GM18520 (cell line): ENCODE data around the gene DNM3.

Experiments used
- ATAC-seq: cut with Tn5 transposase; IDR thresholded peaks from one replicate; pipeline ENCODE4 v1.9.1; 2021; ENCODE audit not compliant: unreplicated experiment

The DNM3 gene

DNA sequence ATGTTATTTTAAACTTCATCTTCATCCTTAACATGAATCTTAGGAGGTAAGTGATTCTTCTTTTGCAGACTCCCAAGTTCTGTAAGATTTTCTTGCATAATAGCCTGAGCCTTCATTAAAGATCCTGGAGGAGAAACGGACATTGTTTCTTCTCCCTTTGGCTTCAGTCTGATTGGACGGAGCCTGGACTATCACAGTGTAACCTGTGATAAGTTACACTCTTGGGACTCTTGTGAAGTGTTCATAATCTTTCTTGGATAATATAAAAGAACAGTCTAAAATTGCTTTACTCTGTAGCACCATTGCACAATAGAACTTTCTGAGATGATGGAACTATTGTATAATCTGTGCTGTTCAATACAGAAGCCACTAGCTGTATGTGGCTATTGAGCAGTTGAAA lies 244.8 kb downstream of the DNM3 start:
- ATAC-seq = no peak

- ATAC-seq = no peak
Observed at GRCh38 chr1:172088256-172088655, 247.0 kb downstream of the DNM3 start.

- no peak for ATAC-seq
Observed at GRCh38 chr1:172089768-172090510, 248.6 kb downstream of the DNM3 start.

GRCh38 chr1:172090511-172090817 lies 249.2 kb downstream of the DNM3 start:
- no peak for ATAC-seq

DNA sequence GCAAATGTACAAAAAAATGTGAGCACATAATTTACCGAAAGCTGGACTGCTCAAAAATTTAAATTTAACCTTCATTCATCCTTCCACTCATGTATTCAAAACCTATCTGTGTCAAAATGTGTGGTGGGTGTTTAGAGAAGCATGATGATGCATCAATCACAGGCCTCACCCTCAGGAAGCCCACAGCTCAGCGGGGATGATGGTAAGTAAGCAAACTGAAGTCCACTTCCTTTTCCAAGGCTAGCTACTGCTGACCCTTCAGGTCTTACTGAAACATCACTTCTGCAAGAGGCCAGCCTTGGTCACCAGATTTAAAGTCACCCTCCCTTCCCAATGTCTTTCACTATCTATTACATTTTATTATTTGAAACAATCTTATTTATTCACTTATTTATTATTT lies 254.5 kb downstream of the DNM3 start:
- ATAC-seq = no peak

GRCh38 chr1:172105230-172105629 lies 263.9 kb downstream of the DNM3 start:
- no peak for ATAC-seq

DNA sequence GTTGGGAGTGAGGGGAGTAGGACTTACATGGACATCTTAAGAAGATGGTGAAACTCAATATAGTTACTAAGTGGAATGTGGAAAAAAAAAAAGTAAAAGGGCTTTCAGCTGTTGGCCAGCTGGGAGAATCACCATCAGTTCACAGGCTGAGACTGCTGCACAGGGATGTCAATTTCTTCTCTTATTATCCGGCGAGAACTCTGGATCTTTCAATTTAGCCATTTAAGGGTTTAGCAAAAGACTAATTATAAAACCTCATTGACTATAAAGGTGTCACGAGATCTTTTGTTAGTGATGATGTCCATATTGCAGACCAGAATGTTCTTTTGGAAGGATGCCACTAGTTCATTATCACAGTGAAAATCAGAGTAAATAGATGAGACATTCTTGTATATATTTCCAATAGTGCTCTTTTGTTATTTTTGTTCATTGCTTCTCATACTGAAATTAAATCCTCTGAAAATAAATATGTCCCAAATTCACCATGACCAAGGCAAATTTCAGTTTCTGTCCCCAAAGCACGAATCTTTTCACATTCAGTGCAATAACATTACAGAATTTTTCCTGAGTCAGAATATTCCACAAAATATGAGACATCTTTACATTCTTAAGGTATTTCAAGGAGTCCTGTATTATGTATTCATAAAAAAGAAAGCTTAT lies 266.1 kb downstream of the DNM3 start:
- no peak for ATAC-seq

- ATAC-seq = no peak
Observed at GRCh38 chr1:172108161-172108893, 267.0 kb downstream of the DNM3 start.

GRCh38 chr1:172109359-172109758 lies 268.1 kb downstream of the DNM3 start:
- ATAC-seq = no peak

DNA sequence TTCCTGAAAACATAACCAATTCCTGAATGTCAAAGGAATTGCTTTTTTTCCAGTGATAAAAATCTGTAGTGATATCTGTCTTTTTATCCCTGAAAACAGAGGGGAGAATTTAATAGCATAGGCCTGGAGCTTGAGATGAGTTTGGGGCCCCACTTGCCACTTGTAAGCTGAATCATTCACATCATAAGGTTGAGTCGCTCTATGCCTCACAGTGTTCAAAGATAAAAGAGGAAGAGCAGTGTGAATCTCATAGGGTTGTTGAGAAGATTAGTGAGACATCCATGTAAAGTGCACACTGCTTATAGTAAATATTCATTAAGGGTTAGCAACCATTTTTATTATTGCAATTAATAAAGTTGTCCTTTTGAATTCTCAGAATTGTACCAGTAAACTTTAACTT lies 271.3 kb downstream of the DNM3 start:
- ATAC-seq = no peak

DNA sequence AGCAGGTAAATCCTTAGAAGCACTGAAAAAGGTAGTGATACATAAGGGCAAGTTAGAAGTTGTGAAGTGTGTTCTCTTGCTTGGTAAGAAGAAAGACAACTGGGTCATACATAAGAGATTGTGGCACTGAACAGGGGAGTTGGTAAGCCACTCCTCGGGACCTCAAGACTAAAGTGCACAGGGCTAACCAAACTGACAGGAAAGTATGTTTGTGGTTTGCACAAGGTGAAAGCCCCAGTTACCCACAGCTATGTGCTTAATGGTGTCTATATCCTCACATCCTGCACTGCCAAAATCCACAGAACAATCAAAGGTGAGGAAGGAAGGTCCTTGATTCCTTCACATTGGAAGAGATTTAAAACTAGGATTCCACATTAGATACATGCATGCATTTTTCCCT lies 276.5 kb downstream of the DNM3 start:
- peak; percentile 55 for ATAC-seq

DNA sequence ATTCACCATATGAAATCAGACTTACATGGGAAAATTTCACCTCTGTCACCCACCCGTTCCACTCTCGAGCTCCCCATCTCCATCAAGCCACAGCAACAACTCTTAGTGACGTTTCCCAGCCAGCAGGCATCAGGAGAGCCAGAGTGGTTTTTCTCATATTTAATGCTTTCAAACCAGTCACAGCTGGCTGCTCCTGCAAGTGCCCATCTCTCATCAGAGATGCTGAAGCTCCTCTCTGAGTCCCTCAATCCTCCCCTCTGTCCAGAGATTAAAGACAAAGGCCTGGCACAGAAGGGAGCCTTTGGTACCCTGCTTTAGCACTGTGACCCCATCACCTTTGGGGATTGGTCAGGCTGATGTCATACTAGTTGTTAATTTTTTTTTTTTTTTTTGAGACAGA lies 277.3 kb downstream of the DNM3 start:
- no peak for ATAC-seq

GRCh38 chr1:172119184-172119583 lies 277.9 kb downstream of the DNM3 start:
- no peak for ATAC-seq

DNA sequence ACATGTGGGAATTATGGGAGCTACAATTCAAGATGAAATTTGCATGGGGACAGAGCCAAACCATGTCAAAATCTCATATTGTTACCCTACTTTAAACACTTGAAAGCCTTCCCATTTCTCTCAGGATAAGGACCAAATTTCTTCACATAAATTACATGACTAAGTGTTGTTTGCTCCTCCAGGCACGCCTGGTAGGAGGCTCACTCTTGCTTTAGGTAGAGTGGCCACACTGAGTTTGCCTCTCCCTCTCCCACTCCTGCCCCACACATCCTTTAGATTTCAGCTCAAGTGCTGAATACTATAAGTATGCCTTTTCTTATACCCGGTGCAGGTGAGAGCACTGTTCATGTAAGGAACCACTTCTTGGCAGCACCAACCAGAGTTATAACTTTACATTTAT lies 279.1 kb downstream of the DNM3 start:
- no peak for ATAC-seq

GRCh38 chr1:172121081-172121717 lies 279.9 kb downstream of the DNM3 start:
- ATAC-seq = no peak

GRCh38 chr1:172122381-172122780 lies 281.1 kb downstream of the DNM3 start:
- ATAC-seq = no peak

DNA sequence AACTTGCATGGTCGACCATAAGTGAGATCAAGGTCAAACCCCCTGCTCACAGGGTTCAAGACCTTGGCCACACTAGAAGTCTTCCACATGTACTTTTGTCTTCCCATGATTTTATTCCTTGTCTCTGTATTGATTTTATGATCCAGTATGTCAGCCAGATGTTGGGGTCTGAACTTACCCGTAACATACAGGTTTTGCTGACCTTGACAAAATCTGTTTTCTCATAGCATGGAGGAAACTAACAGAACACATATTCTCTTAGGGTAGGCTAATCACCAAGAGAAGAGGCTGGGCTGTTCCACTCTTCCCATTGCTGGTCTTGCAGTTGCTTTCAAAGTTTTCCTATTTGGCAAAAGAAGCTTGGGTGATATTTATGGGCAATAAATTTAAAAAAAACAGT lies 284.0 kb downstream of the DNM3 start:
- ATAC-seq = no peak

DNA sequence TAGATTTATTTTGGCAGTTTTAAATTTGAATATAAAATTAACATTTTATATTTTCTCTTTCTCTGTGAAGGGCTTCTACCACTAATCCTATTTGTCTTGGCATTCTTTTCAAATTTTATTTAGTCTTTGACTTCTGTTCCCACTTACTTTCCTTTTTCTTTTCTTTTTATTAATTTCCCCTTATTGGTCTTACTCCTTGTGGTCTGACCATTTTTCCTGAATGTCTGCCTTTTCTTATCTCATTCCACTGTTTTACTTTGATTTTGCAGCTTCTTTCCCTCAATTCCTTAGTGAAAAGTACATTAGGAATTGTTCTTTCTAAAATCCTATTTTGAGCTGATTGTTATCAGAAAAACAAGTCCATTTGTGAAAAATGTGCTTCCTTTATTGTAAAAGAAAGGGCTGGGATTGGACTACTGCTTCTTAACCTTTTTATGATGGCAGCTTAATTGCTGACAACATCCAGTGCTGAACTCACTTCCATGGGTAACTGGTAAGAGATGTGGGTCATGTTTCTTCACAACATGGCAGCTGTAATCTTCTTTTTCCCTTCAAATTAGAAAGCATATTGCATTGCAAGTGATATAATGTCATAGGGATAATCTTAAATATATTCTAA lies 284.6 kb downstream of the DNM3 start:
- ATAC-seq = no peak

- ATAC-seq = no peak
Observed at GRCh38 chr1:172132836-172133235, 291.5 kb downstream of the DNM3 start.

GRCh38 chr1:172134087-172134731 lies 292.9 kb downstream of the DNM3 start:
- no peak for ATAC-seq
